Measurements from ENCODE around the gene PI4KB. TPM values are rescaled to one million over a fixed set of nuclear protein-coding genes. Genes with fewer than 3 reads are reported as not detected.

PI4KB gene
- total RNA-seq, 1 experiment from 2014 or later, result 45.1 TPM

DNA sequence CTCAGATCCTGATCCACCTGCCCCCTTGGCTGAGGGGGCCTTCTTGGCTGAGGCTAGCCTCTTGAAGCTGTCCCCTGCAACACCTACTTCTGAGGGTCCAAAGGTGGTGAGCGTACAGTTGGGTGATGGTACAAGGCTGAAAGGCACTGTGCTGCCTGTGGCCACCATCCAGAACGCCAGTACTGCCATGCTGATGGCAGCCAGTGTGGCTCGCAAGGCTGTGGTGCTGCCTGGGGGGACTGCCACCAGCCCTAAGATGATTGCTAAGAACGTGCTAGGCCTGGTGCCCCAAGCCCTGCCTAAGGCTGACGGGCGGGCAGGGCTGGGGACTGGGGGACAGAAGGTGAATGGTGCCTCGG, 39.9 kb downstream of the PI4KB start:
- H3K27ac ChIP-seq (ENCODE audit: low read depth, low read length), result no peak overlapping the region
- no peak overlapping the region for H3K4me2 ChIP-seq (ENCODE audit: low read length)
- no peaks in the 10 kb centered on the region for H3K9me3 ChIP-seq (ENCODE audit: control insufficient read depth in 1 of 2, insufficient read depth in 1 of 2, low read depth in 1 of 2, low read length in 2 of 2)
- ChIA-PET POLR2A (no interaction called here), CTCF (no interaction called here), RAD21 (ENCODE audit: low non-redundant PET in 1 of 2, low total read pairs in 2 of 2, uncharacterized antibody in 2 of 2, unreplicated experiment in 2 of 2) (no interaction called here)
- H2AFZ ChIP-seq (ENCODE audit: low read depth, low read length, poor library complexity, severe bottlenecking), result no peak overlapping the region
- no TSS peak for BruUV-seq (replicated peaks)
- no peak overlapping the region for H3K4me3 ChIP-seq (replicated peaks in 1 of 2; ENCODE audit: low read depth in 1 of 2, low read length in 2 of 2)
- no peak for TF ChIP-seq SRF (IDR thresholded peaks at IDR 0.05; ENCODE audit: low read depth)
- TF ChIP-seq SIN3A (IDR thresholded peaks at IDR 0.05; ENCODE audit: low read depth), result no peak
- TF ChIP-seq, protein P1, sequence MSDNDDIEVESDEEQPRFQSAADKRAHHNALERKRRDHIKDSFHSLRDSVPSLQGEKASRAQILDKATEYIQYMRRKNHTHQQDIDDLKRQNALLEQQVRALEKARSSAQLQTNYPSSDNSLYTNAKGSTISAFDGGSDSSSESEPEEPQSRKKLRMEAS (IDR thresholded peaks at IDR 0.05), result no peak
- TF ChIP-seq, protein P2, sequence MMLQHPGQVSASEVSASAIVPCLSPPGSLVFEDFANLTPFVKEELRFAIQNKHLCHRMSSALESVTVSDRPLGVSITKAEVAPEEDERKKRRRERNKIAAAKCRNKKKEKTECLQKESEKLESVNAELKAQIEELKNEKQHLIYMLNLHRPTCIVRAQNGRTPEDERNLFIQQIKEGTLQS (IDR thresholded peaks at IDR 0.05), result no peak
- no peak for TF ChIP-seq CEBPB (IDR thresholded peaks at IDR 0.05; ENCODE audit: low read depth)
- TF ChIP-seq, protein P3, sequence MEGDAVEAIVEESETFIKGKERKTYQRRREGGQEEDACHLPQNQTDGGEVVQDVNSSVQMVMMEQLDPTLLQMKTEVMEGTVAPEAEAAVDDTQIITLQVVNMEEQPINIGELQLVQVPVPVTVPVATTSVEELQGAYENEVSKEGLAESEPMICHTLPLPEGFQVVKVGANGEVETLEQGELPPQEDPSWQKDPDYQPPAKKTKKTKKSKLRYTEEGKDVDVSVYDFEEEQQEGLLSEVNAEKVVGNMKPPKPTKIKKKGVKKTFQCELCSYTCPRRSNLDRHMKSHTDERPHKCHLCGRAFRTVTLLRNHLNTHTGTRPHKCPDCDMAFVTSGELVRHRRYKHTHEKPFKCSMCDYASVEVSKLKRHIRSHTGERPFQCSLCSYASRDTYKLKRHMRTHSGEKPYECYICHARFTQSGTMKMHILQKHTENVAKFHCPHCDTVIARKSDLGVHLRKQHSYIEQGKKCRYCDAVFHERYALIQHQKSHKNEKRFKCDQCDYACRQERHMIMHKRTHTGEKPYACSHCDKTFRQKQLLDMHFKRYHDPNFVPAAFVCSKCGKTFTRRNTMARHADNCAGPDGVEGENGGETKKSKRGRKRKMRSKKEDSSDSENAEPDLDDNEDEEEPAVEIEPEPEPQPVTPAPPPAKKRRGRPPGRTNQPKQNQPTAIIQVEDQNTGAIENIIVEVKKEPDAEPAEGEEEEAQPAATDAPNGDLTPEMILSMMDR (IDR thresholded peaks at IDR 0.05 in 2 of 3, conservative IDR thresholded peaks at IDR 0.05 in 1 of 3; ENCODE audit: borderline replicate concordance in 1 of 3, insufficient read depth in 1 of 3, low read depth in 2 of 3, low read length in 2 of 3), result no peak
- no peak for TF ChIP-seq EZH2phosphoT487 (IDR thresholded peaks at IDR 0.05; ENCODE audit: borderline replicate concordance)
- TF ChIP-seq, protein P4, sequence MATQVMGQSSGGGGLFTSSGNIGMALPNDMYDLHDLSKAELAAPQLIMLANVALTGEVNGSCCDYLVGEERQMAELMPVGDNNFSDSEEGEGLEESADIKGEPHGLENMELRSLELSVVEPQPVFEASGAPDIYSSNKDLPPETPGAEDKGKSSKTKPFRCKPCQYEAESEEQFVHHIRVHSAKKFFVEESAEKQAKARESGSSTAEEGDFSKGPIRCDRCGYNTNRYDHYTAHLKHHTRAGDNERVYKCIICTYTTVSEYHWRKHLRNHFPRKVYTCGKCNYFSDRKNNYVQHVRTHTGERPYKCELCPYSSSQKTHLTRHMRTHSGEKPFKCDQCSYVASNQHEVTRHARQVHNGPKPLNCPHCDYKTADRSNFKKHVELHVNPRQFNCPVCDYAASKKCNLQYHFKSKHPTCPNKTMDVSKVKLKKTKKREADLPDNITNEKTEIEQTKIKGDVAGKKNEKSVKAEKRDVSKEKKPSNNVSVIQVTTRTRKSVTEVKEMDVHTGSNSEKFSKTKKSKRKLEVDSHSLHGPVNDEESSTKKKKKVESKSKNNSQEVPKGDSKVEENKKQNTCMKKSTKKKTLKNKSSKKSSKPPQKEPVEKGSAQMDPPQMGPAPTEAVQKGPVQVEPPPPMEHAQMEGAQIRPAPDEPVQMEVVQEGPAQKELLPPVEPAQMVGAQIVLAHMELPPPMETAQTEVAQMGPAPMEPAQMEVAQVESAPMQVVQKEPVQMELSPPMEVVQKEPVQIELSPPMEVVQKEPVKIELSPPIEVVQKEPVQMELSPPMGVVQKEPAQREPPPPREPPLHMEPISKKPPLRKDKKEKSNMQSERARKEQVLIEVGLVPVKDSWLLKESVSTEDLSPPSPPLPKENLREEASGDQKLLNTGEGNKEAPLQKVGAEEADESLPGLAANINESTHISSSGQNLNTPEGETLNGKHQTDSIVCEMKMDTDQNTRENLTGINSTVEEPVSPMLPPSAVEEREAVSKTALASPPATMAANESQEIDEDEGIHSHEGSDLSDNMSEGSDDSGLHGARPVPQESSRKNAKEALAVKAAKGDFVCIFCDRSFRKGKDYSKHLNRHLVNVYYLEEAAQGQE (IDR thresholded peaks at IDR 0.05; ENCODE audit: low read depth), result no peak
- no peak for TF ChIP-seq CBX3 (IDR thresholded peaks at IDR 0.05; ENCODE audit: low read depth)
- no peak for TF ChIP-seq YY1 (IDR thresholded peaks at IDR 0.05; ENCODE audit: extremely low read depth, insufficient replicate concordance, low read depth, low read length)
- no peak for TF ChIP-seq ZFX (IDR thresholded peaks at IDR 0.05)
- TF ChIP-seq ZNF274 (IDR thresholded peaks at IDR 0.05; ENCODE audit: low read depth, low read length), result no peak
- TF ChIP-seq, protein P5, sequence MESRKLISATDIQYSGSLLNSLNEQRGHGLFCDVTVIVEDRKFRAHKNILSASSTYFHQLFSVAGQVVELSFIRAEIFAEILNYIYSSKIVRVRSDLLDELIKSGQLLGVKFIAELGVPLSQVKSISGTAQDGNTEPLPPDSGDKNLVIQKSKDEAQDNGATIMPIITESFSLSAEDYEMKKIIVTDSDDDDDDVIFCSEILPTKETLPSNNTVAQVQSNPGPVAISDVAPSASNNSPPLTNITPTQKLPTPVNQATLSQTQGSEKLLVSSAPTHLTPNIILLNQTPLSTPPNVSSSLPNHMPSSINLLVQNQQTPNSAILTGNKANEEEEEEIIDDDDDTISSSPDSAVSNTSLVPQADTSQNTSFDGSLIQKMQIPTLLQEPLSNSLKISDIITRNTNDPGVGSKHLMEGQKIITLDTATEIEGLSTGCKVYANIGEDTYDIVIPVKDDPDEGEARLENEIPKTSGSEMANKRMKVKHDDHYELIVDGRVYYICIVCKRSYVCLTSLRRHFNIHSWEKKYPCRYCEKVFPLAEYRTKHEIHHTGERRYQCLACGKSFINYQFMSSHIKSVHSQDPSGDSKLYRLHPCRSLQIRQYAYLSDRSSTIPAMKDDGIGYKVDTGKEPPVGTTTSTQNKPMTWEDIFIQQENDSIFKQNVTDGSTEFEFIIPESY (IDR thresholded peaks at IDR 0.05; ENCODE audit: extremely low read depth, insufficient replicate concordance, low read length), result no peak
- TF ChIP-seq EZH2 (IDR thresholded peaks at IDR 0.05), result no peak
- TF ChIP-seq SP1 (IDR thresholded peaks at IDR 0.05; ENCODE audit: low read depth), result no peak
- no peak for TF ChIP-seq POLR2A (IDR thresholded peaks at IDR 0.05; ENCODE audit: borderline replicate concordance, extremely low read depth, insufficient read depth, insufficient read length)
- intact Hi-C loops (cut with micrococcal nuclease), result no loop called here
- H3K79me2 ChIP-seq (ENCODE audit: insufficient read depth, low read length), result peaks cover 22% of the 10 kb centered on the region
- H3K27me3 ChIP-seq (ENCODE audit: insufficient read depth, low read length), result no peaks in the 10 kb centered on the region
- H3K9ac ChIP-seq (ENCODE audit: low read length), result no peak overlapping the region
- no peak for ATAC-seq
- H3K9me2 ChIP-seq (ENCODE audit: insufficient read depth), result no peaks in the 10 kb centered on the region
- H3K36me3 ChIP-seq (ENCODE audit: control insufficient read depth in 1 of 2, insufficient read depth in 2 of 2, low read length in 2 of 2), result peaks cover 8 to 12% of the 10 kb centered on the region in 2 experiments; a peak in 3 of 4 replicates
- H4K20me1 ChIP-seq (ENCODE audit: insufficient read depth), result no peaks in the 10 kb centered on the region
- DNase-seq (ENCODE audit: low read depth, low spot score), result no peak
- H3K4me1 ChIP-seq (ENCODE audit: control insufficient read depth in 1 of 2, insufficient read depth in 2 of 2, low read length in 2 of 2), result peaks cover 6 to 13% of the 10 kb centered on the region in 2 experiments

Data from HCT116 (cell line).